Non-pigmented ciliary epithelial cell (primary cell): ENCODE data around the gene TTC3.
"Not testable (repeated sequence)": the region's sequence is repeated elsewhere in the genome, so short reads cannot be mapped to it uniquely, and the experiment has no call there.

Experiments
- DNase-seq: peaks from one replicate; pipeline ENCODE4 v3.0.0-alpha.2; 2010; ENCODE audit warnings: low read depth

TTC3 gene

DNA sequence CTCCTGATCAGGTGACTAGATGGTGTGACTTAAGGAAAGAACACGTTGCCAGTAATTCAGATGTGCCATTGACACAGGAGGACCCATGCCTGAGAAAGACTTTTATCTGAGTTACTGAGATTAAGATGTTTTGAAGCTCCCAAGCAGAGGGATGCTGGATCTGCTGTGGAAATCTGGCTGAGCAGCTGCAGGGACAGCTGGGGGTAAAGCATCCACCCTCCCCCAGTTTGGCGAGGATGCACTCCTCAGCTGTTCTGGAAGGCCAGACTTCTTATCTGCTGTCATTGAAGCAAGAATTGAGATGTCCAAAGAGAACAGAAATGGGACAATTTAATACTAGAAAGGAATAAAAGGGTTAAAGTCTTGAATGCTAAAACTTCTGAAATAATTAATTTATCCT is 25.7 kb downstream of the TTC3 start:
- DNase-seq = no peak

DNA sequence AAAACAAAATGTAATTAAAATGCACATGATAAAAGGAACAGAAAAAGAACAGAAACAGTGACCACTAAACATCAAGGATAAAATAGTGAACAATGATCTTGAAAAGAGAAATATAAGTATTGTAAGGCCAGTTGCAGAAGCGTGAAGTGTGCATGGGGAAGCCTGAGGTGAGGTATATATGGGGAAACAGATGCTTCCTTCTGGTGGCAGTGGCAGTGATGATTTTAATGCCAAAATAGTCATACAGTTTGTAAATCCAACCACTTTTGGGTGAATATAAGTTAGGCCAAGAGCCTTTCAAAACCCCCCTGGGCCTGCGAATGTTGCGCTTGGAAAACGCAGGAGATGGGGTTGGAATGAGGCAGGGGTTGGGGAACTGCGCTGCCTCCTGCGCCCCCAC is 27.3 kb downstream of the TTC3 start:
- DNase-seq = no peak

DNA sequence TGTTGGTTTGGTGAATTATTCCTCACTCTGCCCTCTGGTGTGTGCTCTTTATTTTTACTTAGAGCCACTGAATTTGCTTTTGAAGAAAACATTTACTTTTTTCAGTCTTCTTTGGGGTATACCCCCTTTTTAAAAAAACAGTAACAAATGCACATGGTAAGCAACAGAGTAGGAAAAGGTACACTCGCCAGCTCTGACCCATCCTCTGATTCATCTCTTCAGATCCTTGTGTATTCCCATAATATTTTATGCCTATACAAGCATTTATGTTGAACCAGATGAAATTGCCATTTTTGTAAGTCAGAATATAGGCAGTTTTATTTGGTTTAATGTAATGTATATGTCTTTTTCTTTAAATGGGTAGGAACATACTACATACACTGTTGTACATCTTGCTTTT is 28.3 kb downstream of the TTC3 start:
- no peak for DNase-seq

DNA sequence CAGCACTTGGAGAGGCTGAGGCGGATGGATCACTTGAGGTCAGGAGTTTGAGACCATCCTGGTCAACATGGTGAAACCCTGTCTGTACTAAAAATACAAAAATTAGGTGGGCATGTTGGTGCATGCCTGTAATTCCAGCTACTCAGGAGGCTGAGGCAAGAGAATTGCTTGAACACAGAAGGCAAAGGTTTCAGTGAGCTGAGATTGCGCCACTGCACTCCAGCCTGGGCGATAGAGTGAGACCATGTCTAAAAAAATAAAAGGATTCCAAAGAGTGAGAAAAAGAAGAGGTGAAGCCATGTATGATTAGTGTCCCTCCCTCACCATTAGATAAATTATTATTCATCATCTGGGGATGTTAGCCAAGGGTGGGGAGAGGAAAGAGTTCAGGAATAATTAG is 29.7 kb downstream of the TTC3 start:
- DNase-seq = not testable (repeated sequence)

DNA sequence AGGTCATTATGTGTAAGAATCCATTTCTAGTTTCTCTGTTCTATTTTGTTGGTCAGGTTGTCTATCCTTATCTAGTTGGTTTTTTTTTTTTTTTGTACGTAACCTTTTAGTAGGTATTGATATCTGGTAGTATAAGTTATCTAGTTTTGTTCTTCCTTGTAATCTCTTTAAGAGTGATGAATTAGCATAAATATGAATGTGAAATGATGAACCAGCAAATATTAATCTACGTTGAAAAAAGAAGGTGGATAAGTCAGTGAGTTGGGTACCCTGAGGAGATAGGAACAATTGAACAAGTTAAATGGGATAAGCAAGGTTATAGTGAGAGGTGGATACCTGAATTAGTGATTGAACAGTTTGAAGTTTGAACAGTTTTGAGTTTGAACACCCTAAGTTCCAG is 33.9 kb downstream of the TTC3 start:
- no peak for DNase-seq

DNA sequence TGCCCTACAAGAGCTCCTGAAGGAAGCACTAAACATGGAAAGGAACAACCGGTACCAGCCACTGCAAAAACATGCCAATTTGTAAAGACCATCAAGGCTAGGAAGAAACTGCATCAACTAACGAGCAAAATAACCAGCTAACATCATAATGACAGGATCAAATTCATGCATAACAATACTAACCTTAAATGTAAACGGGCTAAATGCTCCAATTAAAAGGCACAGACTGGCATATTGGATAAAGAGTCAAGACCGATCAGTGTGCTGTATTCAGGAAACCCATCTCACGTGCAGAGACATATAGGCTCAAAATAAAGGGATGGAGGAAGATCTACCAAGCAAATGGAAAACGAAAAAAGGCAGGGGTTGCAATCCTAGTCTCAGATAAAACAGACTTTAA is 38.0 kb downstream of the TTC3 start:
- DNase-seq = not testable (repeated sequence)

DNA sequence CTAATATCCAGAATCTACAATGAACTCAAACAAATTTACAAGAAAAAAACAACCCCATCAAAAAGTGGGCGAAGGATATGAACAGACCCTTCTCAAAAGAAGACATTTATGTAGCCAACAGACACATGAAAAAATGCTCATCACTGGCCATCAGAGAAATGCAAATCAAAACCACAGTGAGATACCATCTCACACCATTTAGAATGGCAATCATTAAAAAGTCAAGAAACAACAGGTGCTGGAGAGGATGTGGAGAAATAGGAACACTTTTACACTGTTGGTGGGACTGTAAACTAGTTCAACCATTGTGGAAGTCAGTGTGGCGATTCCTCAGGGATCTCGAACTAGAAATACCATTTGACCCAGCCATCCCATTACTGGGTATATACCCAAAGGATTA is 41.2 kb downstream of the TTC3 start:
- DNase-seq = not testable (repeated sequence)

DNA sequence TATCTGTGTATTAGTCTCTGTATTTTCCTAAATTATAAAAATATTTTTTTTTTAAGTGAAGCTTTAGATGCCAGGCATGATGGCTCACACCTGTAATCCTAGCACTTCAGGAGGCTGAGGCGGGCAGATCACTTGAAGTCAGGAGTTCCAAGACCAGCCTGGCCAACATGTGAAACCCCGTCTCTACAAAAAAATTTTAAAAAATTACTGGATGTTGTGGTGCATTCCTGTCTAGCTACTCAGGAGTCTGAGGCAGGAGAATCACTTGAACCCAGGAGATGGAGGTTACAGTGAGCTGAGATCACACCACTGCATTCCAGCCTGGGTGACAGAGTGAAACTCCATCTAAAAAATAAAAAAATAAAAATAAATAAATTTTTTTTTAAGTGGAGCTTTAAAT is 43.4 kb downstream of the TTC3 start:
- DNase-seq = not testable (repeated sequence)

DNA sequence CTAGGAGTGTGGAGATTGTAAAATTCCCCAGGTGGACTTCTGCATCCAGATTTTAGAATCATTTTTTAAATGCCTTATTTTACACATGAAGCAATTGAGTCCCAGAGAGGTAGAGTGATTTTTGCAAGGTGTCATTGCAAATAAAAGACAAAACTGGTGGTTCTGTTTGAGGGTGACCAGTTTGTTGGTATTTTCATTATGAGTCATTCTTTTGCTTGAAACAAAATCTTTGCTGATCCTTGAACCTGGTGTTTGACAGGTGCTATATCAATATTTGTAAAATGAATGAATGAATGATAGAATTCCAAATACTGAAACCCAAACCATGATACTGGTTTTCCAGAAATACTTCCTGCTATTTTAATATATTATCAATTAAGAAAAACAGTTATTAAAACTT is 44.1 kb downstream of the TTC3 start:
- no peak for DNase-seq

DNA sequence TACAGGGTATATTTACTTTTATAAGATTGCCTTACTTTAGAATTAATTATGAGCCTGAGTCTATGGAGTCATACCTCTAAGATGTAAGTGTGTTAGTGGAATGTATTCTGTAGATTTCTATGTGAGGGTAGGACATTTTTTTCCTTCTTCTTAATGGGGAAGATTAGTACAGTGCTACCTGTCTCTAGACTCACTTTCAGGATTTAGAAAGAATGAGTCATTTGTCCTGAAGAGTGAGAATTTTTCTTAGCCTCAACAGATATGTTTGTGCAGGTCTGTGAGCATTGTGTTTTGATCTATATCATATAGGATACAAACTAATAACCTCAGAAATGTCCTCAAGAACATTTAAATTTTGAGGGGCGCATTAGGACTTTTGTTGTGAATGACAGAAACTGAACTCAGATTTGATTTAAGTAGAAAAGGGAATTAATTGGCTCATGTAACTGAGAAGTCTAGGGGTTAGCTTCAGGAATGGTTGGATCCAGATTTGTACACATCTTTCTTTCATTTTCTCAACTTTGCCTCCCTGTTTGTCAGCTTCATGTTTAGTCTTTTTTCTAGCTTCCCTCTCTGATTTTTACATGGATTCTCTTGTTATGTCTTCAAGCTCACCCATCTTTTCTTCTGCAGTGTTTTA is 45.3 kb downstream of the TTC3 start:
- no peak for DNase-seq

DNA sequence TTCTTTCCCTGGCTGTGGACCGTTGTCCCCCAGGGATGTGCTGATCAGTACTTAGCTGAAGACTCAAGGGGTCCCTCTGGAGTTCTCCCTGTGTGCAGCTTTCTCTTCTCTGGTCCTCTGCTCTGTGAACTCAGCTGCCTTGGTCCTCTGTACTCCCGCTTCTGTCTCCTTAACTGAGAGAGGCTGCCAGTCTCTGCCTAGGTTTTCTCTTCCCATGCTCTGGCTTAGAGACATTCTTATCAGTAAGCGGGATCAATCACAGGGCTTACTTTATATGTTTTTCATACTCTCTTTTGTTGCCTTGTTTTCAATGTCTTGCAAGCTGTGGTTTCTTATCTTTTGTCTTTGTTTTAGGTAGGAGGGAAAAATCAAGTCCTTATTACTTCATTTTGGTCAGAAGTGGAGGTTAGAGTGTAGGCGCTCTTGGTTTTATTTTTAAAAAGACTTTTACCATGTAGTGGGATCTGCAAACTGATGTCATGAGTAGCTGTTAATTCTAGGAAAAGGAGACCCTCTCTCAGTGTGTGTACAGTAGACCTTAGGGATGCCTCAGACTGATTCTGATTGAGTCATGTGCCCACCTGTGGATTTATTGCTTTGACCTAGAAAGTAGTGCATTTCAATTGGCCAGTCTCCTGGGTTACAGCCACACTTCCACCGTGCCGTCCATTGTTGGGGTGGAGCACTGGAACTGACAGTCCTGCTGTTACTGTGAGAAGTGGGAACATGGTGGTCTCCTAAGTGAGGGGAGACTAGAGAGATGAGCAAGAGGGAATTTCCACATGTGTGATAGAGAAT is 46.6 kb downstream of the TTC3 start:
- no peak for DNase-seq

DNA sequence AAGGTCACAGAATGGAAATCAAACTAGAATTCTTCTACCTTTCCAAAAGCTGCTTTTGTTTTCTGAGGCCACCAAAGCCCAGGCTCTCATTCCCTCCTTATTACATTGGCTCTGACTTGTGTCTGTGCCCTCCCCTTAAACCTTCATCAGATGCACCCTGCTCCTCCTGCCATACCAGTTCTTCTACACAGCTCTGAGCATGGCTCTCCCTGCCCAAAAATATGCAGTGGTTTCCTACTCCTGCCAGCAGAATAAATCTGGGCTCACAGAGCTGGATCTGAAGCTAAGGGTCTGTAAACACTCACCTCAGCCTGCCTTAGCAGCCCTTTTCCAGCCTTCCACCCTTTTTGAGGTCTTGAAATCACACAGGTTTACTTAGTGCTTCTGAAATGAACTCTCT is 55.0 kb downstream of the TTC3 start:
- DNase-seq = no peak

DNA sequence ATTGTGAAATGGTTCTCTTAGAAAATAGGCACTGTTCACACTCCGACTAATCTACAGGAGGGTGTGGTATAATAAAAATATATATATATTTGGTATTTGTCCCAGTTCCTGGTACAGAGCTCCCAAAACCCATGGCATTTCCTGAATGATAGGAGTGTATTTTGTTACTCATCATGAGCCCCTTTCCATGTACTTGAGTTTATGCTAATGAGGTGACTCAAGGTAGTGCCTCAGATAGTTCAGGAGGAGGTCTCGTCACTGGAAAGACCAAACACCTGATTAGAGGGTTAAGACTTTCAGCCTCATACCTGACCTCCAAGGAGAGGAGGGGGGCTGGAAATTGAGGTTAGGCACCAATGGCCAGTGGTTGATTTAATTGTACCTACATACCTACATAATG is 57.9 kb downstream of the TTC3 start:
- no peak for DNase-seq

DNA sequence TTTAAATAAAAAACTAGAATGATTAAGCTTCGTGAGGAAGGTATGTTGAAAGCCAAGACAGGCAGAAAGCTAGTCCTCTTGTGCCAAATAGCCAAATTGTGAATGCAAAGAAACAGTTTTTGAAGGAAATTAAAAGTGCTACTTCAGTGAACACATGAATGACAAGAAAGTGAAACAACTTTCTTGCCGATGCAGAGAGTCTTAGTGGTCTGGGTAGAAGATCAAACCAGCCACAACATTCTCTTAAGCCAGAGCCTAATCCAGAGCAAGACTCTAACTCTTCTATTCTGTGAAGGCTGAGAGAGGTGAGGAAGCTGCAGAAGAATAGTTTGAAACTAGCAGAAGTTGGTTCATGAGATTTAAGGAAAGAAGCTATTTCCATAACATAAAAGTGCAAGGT is 63.2 kb downstream of the TTC3 start:
- DNase-seq = no peak

DNA sequence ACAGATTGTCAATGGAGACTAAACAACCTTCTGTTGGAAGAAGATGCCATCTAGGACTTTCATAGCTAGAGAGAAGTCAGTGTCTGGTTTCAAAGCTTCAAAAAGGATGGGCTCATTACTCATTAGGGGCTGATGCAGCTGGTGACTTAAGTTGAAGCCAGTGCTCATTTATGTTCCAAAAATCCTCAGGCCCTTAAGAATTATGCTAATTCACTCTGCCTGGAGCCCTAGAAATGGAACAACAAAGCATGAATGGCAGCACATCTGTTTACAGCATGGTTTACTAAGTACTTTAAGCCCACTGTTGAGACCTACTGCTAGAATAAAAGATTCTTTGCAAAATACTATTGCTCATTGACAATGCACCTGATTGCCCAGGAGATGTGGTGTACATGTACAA is 63.7 kb downstream of the TTC3 start:
- DNase-seq = no peak

DNA sequence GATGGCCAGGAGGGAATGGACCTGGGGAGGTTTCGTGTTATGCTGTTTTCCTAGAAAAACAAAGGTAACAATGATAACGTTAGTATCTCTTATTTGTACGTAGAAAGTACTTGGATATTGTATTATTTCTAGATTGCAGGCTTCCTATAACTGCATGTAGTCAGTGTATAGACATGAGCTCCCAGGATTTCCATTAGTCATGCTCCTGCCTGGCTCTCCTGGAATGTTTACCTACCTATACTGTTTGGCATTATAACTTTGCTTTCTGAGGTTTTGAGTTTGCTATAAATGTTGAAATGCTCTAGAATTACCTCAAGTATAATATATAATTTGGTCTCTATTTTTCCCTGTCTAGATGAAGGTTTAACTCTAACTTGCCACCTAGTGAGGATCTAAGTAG is 66.1 kb downstream of the TTC3 start:
- DNase-seq = no peak

DNA sequence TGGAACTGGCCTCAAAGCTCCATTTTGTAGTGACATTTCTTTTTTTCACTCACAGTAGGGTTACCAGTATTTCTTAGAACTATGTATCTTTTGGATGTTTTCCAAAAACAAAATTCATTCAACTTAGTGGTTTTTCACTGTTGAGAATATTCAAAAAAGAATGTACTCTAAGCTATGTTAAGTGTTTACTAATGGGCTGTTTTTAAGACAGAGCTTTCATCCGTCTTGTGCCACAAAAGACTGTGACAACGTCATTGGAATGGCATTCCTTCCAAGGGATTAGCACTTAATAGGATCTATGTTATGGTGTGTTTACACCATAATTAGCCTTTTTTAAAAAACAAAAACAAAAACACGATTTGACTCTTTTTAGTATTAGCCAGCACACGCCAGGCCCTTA is 66.8 kb downstream of the TTC3 start:
- DNase-seq = no peak

DNA sequence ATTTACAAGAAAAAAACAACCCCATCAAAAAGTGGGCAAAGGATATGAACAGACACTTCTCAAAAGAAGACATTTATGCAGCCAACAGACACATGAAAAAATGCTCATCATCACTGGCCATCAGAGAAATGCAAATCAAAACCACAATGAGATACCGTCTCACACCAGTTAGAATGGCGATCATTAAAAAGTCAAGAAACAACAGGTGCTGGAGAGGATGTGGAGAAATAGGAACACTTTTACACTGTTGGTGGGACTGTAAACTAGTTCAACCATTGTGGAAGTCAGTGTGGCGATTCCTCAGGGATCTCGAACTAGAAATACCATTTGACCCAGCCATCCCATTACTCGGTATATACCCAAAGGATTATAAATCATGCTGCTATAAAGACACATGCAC is 70.3 kb downstream of the TTC3 start:
- not testable (repeated sequence) for DNase-seq

DNA sequence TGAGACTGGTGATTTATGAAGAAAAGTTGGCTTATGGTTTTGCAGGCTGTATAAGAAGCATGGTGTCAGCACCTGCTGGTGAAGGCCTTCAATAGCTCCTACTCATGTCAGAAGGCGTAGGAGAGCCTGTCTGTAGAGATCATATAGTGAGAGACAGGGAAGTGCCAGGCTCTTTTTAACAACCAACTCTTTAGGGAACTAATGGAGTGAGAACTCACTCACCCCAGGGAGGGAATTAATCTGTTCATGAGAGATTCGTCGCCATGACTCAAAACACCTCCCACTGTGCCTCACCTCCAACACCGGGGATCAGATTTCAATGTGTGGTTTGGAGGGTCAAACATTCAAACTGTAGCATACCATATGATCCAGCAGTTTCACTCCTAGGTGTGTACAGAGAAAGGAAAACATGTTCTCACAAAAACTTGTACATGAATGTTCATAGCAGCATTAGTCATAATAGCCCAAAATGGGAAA is 72.6 kb downstream of the TTC3 start:
- DNase-seq = peak; percentile 70

DNA sequence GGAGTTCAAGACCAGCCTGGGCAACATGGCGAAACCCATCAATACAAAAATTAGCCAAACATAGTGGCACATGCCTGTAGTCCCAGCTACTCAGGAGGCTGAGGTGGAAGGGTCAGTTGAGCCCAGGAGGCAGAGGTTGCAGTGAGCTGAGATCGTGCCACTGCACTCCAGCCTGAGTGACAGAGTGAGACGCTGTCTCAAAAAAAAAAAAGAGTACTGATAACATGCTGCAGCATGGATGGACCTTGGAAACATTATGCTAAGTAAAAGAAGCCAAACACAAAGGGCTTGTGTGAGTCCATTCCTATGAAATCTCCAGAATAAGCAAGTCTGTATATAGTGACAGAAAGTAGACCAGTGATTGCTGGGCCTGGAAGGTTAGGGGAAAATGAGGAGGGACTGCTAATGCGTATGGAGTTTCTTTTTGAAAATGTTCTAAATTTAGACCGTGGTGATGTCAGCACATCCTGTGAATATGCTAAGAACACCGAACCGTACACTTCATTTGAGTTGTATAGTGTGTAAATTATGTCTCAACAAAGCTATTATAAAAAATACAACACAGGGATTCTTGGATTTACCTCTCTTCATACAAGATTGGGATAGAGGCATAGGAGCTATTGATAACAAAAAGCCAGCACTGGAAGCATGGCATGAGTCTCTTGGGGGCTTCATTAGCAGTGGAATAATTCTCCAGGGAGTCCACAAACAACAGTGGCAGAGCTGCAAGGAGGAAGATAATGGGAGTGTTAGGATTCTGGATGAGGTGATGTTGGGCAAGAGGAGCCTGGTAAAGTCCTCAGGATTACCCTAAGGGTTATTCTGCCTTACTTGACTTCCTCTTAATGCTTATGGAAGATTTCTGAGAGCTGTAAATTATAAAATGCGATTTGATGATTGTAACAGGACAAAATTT is 73.5 kb downstream of the TTC3 start:
- DNase-seq = no peak

DNA sequence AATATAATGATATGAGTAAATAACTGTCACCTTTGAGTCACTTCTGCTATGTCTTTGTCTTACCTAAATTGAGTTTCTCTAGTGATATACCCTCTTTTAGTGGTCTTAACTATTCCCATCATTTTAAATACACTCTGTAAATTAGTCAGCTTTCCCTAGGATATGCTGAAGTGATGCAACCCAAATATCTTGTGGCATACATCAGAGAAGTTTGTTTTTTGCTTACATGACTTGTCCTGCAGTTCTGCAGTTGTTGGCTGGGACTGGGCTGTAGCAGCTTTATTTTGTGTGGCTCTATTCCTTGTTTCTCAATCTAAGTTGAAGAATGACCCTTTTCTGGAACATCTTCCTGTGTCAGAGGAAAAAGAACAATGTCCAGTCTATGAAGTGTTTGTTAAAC is 76.4 kb downstream of the TTC3 start:
- DNase-seq = peak; percentile 54

DNA sequence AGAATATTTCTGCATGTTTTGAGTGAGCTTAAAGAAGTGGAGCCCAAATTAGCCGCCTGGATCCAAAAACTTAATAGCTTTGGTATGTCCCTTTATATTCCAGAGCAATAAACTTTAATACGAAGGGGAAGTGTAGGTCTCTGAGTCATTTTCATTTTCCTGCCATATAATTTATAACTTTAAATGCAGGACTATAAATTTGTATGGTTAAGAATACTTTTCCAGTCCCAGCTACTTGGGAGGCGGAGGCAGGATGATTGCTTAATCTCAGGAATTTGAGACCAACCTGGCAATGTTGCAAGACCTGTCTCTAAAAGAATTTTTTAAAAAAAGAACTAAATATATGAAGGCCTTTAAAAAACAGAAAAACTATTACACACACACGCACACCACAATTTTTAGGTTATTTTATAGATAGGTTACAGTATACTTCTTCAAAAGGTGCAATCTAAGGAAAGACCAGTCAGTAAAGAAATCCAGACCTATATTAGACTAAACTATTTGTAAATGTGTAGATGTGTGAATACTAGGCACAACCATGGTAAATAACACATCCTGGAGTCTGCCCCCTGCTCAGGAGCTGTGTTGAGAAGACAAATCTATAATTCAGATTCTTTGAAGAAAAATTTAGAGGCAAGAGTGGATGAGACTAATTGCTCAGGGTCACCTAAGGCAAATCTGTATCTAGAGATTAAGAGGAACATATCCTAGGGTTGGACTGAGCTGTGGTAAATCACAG is 80.3 kb downstream of the TTC3 start:
- peak; percentile 18 for DNase-seq
